HCT116 (cell line): Measurements from ENCODE around the gene TTC9B. TPM values are rescaled to one million over a fixed set of nuclear protein-coding genes. Genes with fewer than 3 reads are reported as not detected.
"Not testable (repeated sequence)": the region's sequence is repeated elsewhere in the genome, so short reads cannot be mapped to it uniquely, and the experiment has no call there.

Source experiments
- ATAC-seq: fragments of 200-7000 bp; cut with Tn5 transposase; 2 replicates; pipeline ENCODE4 v1.9.1; 2020; ENCODE audit warnings: mild to moderate bottlenecking, moderate library complexity
- BruUV-seq: library from RNA; stranded (reverse); fragments of 400-500 nt; replicated peaks from 2 replicates; lab custom pipeline; 2021; lab: Mats Ljungman, UMichigan
- CTCF ChIA-PET: fragments of 300-600 bp; sonication (Branson Sonifier 250); formaldehyde crosslinking; loops from one replicate; lab custom pipeline; 2021; ENCODE audit warnings: antibody characterized with exemption; lab: Charles Lee
- POLR2A ChIA-PET: fragments of 300-600, 350-600 bp; sonication (Branson Sonifier 250); formaldehyde crosslinking; loops from one replicate; lab custom pipeline; 2021; ENCODE audit warnings: antibody characterized with exemption; lab: Charles Lee
- RAD21 ChIA-PET, 2 experiments: fragments of 300-600 bp; sonication (Branson Sonifier 250); formaldehyde crosslinking; loops; one replicate each; lab custom pipeline; 2023; ENCODE audit warnings: low total read pairs in 2 of 2; ENCODE audit not compliant: uncharacterized antibody in 2 of 2, unreplicated experiment in 2 of 2, low non-redundant PET in 1 of 2; lab: Charles Lee
- DNase-seq: peaks from one replicate; pipeline ENCODE4 v3.0.0-alpha.2; 2010; ENCODE audit warnings: low read depth, low spot score
- H2AFZ ChIP-seq: fragments of 200-600 bp; shearing (Covaris generic), sonication (generic); 2 replicates; pipeline ENCODE4 v1.6.1; 2017; ENCODE audit warnings: low read depth, mixed run types, mixed read lengths, antibody characterized with exemption, low read length; ENCODE audit not compliant: poor library complexity, severe bottlenecking
- H3K27ac ChIP-seq: 2 replicates; pipeline ENCODE4 v1.5.1; 2012; ENCODE audit warnings: low read depth, low read length
- H3K27me3 ChIP-seq: fragments of 200-600 bp; sonication (generic); 2 replicates; pipeline ENCODE4 v1.6.1; 2016; ENCODE audit warnings: mixed run types, low read length, mixed read lengths; ENCODE audit not compliant: insufficient read depth
- H3K36me3 ChIP-seq, 2 experiments: fragments of 200-500 bp in 1 of 2; fragments of 200-600 bp in 1 of 2; sonication (Bioruptor generic) in 1 of 2; sonication (generic) in 1 of 2; 2 replicates each; pipeline versions ENCODE4 v1.5.1 to v1.6.1; 2014 to 2016; ENCODE audit warnings: low read length in 2 of 2, inconsistent platforms in 1 of 2, mixed read lengths in 1 of 2, mixed run types in 1 of 2; ENCODE audit not compliant: insufficient read depth in 2 of 2, control insufficient read depth in 1 of 2
- H3K4me1 ChIP-seq, 2 experiments: fragments of 200-600 bp in 1 of 2; sonication (generic) in 1 of 2; 2 replicates each; pipeline versions ENCODE4 v1.5.1 to v1.6.1; 2012 to 2017; ENCODE audit warnings: low read length in 2 of 2, inconsistent platforms in 1 of 2, mild to moderate bottlenecking in 1 of 2, mixed read lengths in 1 of 2, mixed run types in 1 of 2, moderate library complexity in 1 of 2; ENCODE audit not compliant: insufficient read depth in 2 of 2, control insufficient read depth in 1 of 2
- H3K4me2 ChIP-seq: fragments of 200-600 bp; sonication (generic); 2 replicates; pipeline ENCODE4 v1.6.1; 2017; ENCODE audit warnings: mixed run types, low read length, mixed read lengths
- H3K4me3 ChIP-seq, 2 experiments: fragments of 200-600 bp in 1 of 2; sonication (generic) in 1 of 2; replicated peaks in 1 of 2; 2 replicates each; pipeline ENCODE4 v1.5.1; 2011 to 2016; ENCODE audit warnings: low read length in 2 of 2, control low read depth in 1 of 2, low read depth in 1 of 2, mild to moderate bottlenecking in 1 of 2, mixed read lengths in 1 of 2, mixed run types in 1 of 2
- H3K79me2 ChIP-seq: fragments of 200-600 bp; sonication (generic); 2 replicates; pipeline ENCODE4 v1.6.1; 2017; ENCODE audit warnings: mild to moderate bottlenecking, mixed run types, low read length, moderate library complexity, mixed read lengths; ENCODE audit not compliant: insufficient read depth
- H3K9ac ChIP-seq: fragments of 200-600 bp; sonication (generic); 2 replicates; pipeline ENCODE4 v1.6.1; 2016; ENCODE audit warnings: low read length, mixed read lengths
- H3K9me2 ChIP-seq: fragments of 200-600 bp; sonication (generic), shearing (Covaris generic); 2 replicates; pipeline ENCODE4 v1.6.1; 2017; ENCODE audit warnings: mixed run types, mild to moderate bottlenecking, moderate library complexity; ENCODE audit not compliant: insufficient read depth
- H3K9me3 ChIP-seq, 2 experiments: fragments of 200-500 bp in 1 of 2; fragments of 200-600 bp in 1 of 2; sonication (Bioruptor generic) in 1 of 2; sonication (generic) in 1 of 2; 2 replicates each; pipeline ENCODE4 v1.6.1; 2014 to 2017; ENCODE audit warnings: low read length in 2 of 2, mixed read lengths in 2 of 2, inconsistent platforms in 1 of 2, low read depth in 1 of 2, mild to moderate bottlenecking in 1 of 2, mixed run types in 1 of 2, moderate library complexity in 1 of 2; ENCODE audit not compliant: control insufficient read depth in 1 of 2, insufficient read depth in 1 of 2
- H4K20me1 ChIP-seq: fragments of 200-600 bp; sonication (generic), shearing (Covaris generic); 2 replicates; pipeline ENCODE4 v1.6.1; 2017; ENCODE audit warnings: mixed run types, mild to moderate bottlenecking, moderate library complexity; ENCODE audit not compliant: insufficient read depth
- ATF3 ChIP-seq: IDR thresholded peaks from 2 replicates; pipeline ENCODE4 v1.6.1; 2012
- CBX3 ChIP-seq: IDR thresholded peaks from 2 replicates; pipeline ENCODE4 v1.6.1; 2012; ENCODE audit warnings: low read depth
- CEBPB ChIP-seq: IDR thresholded peaks from 2 replicates; pipeline ENCODE4 v1.6.1; 2012; ENCODE audit warnings: low read depth
- EZH2 ChIP-seq: fragments of 200-600 bp; sonication (generic); IDR thresholded peaks from 2 replicates; pipeline ENCODE4 v1.6.1; 2017; ENCODE audit warnings: antibody characterized with exemption, mixed run types
- FOSL1 ChIP-seq: IDR thresholded peaks from 2 replicates; pipeline ENCODE4 v1.6.1; 2012; ENCODE audit warnings: low read depth
- JUND ChIP-seq: IDR thresholded peaks from 2 replicates; pipeline ENCODE4 v1.6.1; 2012
- RAD21 ChIP-seq: IDR thresholded peaks from 2 replicates; pipeline ENCODE4 v1.6.1; 2012; ENCODE audit warnings: low read depth, mild to moderate bottlenecking
- REST ChIP-seq: IDR thresholded peaks from 2 replicates; pipeline ENCODE4 v1.6.1; 2012; ENCODE audit warnings: low read depth
- SP1 ChIP-seq: IDR thresholded peaks from 2 replicates; pipeline ENCODE4 v1.6.1; 2012; ENCODE audit warnings: low read depth
- SRF ChIP-seq: IDR thresholded peaks from 2 replicates; pipeline ENCODE4 v1.6.1; 2012; ENCODE audit warnings: low read depth
- TCF7L2 ChIP-seq: IDR thresholded peaks from 2 replicates; pipeline ENCODE4 v1.7.0; 2011; ENCODE audit warnings: borderline replicate concordance, inconsistent platforms; ENCODE audit not compliant: insufficient read depth, insufficient read length; ENCODE audit errors: extremely low read depth
- YY1 ChIP-seq: IDR thresholded peaks from 2 replicates; pipeline ENCODE4 v1.6.1; 2011; ENCODE audit warnings: low read length, low read depth, moderate library complexity, mild to moderate bottlenecking; ENCODE audit not compliant: insufficient replicate concordance; ENCODE audit errors: extremely low read depth
- intact Hi-C: fragments of 100-400 bp; cut with micrococcal nuclease; formaldehyde crosslinking; loops from 2 replicates; pipeline ENCODE4 v1.10.0; 2022
- total RNA-seq: library from RNA; stranded (reverse); gene quantifications from one replicate; pipeline ENCODE4 v1.2.1, GENCODE V29; 2021; ENCODE audit not compliant: unreplicated experiment
- TF ChIP-seq, protein P1 (sequence below): IDR thresholded peaks from 2 replicates; pipeline ENCODE4 v1.6.1; 2012
- TF ChIP-seq, protein P2 (sequence below), 3 experiments: fragments of 200-600 bp in 1 of 3; sonication (generic) in 1 of 3; IDR thresholded peaks in 2 of 3; conservative IDR thresholded peaks in 1 of 3; 2 replicates each; pipeline ENCODE4 v1.5.1; 2012 to 2017; ENCODE audit warnings: low read depth in 2 of 3, low read length in 2 of 3, antibody characterized with exemption in 1 of 3, borderline replicate concordance in 1 of 3, control low read depth in 1 of 3, mild to moderate bottlenecking in 1 of 3, mixed read lengths in 1 of 3, mixed run types in 1 of 3, moderate library complexity in 1 of 3; ENCODE audit not compliant: insufficient read depth in 1 of 3

TTC9B gene
- total RNA-seq, 1 experiment from 2014 or later, result 1.7 TPM

GRCh38 chr19:40219721-40220276 lies 1.6 kb upstream of the TTC9B start:
- intact Hi-C loops, result loop anchor here (5.0 kb wide), 2 partner anchors 393 to 427 kb away; no protein-coding TSS in a partner anchor
- Histone ChIP-seq H3K4me1 (peaks cover 39 to 82% of the 10 kb centered on the region in 2 experiments), H3K9ac (peak overlapping the region; percentile 55), H4K20me1 (no peaks in the 10 kb centered on the region), H3K79me2 (no peaks in the 10 kb centered on the region), H3K27ac (peak overlapping the region; percentile 72), H3K4me3 (peak overlapping the region; percentile 18 to 45), H3K27me3 (no peaks in the 10 kb centered on the region), H3K9me2 (no peaks in the 10 kb centered on the region), H3K4me2 (peak overlapping the region; percentile 76), H3K9me3 (no peaks in the 10 kb centered on the region), H3K36me3 (no peaks in the 10 kb centered on the region), H2AFZ (peak overlapping the region; percentile 89)
- ChIA-PET CTCF (interaction anchor here (0.5 to 2.9 kb wide), 5 partner anchors 28 to 85 kb away, joined by 3 to 19 read pairs (median 4); no protein-coding TSS in a partner anchor), RAD21 (interaction anchor here (1.0 to 1.6 kb wide), 2 partner anchors 80 kb away, joined by 3 to 4 read pairs; no protein-coding TSS in a partner anchor), POLR2A (interaction anchor here (0.8 kb wide), 1 partner anchor 1146 kb away, joined by 3 read pairs; no protein-coding TSS in a partner anchor)
- DNase-seq (peak; percentile 76), ATAC-seq (peak; percentile 39)
- TF ChIP-seq CEBPB (no peak), SP1 (peak; percentile 72), JUND (peak; percentile 85), FOSL1 (peak; percentile 89), RAD21 (no peak), EZH2 (no peak), SRF (peak; percentile 96), ATF3 (no peak), REST (no peak), TCF7L2 (peak; percentile 44), YY1 (peak; percentile 17), CBX3 (peak; percentile 85; the same call in 1 of the 2 replicates)
- TF ChIP-seq, protein P1, sequence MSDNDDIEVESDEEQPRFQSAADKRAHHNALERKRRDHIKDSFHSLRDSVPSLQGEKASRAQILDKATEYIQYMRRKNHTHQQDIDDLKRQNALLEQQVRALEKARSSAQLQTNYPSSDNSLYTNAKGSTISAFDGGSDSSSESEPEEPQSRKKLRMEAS, result peak; percentile 89
- TF ChIP-seq, protein P2, sequence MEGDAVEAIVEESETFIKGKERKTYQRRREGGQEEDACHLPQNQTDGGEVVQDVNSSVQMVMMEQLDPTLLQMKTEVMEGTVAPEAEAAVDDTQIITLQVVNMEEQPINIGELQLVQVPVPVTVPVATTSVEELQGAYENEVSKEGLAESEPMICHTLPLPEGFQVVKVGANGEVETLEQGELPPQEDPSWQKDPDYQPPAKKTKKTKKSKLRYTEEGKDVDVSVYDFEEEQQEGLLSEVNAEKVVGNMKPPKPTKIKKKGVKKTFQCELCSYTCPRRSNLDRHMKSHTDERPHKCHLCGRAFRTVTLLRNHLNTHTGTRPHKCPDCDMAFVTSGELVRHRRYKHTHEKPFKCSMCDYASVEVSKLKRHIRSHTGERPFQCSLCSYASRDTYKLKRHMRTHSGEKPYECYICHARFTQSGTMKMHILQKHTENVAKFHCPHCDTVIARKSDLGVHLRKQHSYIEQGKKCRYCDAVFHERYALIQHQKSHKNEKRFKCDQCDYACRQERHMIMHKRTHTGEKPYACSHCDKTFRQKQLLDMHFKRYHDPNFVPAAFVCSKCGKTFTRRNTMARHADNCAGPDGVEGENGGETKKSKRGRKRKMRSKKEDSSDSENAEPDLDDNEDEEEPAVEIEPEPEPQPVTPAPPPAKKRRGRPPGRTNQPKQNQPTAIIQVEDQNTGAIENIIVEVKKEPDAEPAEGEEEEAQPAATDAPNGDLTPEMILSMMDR (IDR thresholded peaks at IDR 0.05 in 2 of 3, conservative IDR thresholded peaks at IDR 0.05 in 1 of 3; ENCODE audit: borderline replicate concordance in 1 of 3, insufficient read depth in 1 of 3, low read depth in 2 of 3, low read length in 2 of 3), result no peak
- no TSS peak for BruUV-seq

DNA sequence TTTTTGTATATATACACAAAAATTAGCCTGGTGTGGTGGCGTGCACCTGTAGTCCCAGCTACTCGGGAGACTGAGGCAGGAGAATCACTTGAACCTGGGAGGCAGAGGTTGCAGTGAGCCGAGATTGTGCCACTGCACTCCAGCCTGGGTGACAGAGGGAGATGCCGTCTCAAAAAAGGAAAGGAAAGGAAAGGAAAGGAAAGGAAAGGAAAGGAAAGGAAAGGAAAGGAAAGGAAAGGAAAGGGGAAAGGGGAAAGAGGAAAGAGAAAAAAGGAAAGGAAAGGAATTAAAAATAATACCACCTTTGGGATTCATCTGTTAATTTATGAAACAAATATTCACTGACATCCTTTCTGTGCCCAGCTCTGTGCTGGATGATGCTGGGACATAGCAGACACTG lies 845 bp upstream of the TTC9B start:
- BruUV-seq, H3K9me2 ChIP-seq, H3K79me2 ChIP-seq, H3K36me3 ChIP-seq, H4K20me1 ChIP-seq, POLR2A ChIA-PET, ATAC-seq, H3K9me3 ChIP-seq, intact Hi-C loops, DNase-seq, H3K27me3 ChIP-seq: not testable (repeated sequence)
- H3K9ac ChIP-seq, result peak overlapping the region; percentile 55
- H3K27ac ChIP-seq, result peak overlapping the region; percentile 72
- peak overlapping the region in 1 of 2 experiments; percentile 45; a peak in 2 of 4 replicates for H3K4me3 ChIP-seq
- peaks cover 38 to 74% of the 10 kb centered on the region in 2 experiments for H3K4me1 ChIP-seq
- ChIA-PET RAD21 (interaction anchor here in 1 of 2 experiments (1.0 kb wide), 1 partner anchor 79 kb away, joined by 3 read pairs; no protein-coding TSS in a partner anchor), CTCF (interaction anchor here (1.0 to 2.9 kb wide), 4 partner anchors 53 to 79 kb away, joined by 3 to 19 read pairs (median 6); no protein-coding TSS in a partner anchor)
- H3K4me2 ChIP-seq, result peak overlapping the region; percentile 76
- H2AFZ ChIP-seq, result peak overlapping the region; percentile 89
